ENCODE results near the gene KRT13.

KRT13 gene

GRCh38 chr17:41520821-41521521 is 15.6 kb upstream of the KRT13 start:
- Histone ChIP-seq H3K27me3 (ENCODE audit: insufficient read depth, poor library complexity, severe bottlenecking) (no peaks in the 10 kb centered on the region), H3K4me3 (replicated peaks; ENCODE audit: insufficient read depth, low read length) (no peak overlapping the region), H3K27ac (replicated peaks) (no peak overlapping the region)
- TF ChIP-seq REST (IDR thresholded peaks at IDR 0.05; ENCODE audit: insufficient replicate concordance, low read depth) (no peak), SPI1 (IDR thresholded peaks at IDR 0.05; ENCODE audit: borderline replicate concordance, low read depth) (no peak), CTCF (IDR thresholded peaks at IDR 0.05; ENCODE audit: insufficient read depth, low read length) (no peak), POLR2AphosphoS5 (IDR thresholded peaks at IDR 0.05; ENCODE audit: low read depth) (no peak), GABPA (IDR thresholded peaks at IDR 0.05; ENCODE audit: low read depth) (no peak)
- no peak for DNase-seq (ENCODE audit: low read depth in 1 of 2, low spot score in 1 of 2)

GRCh38 chr17:41519501-41520224 is 14.3 kb upstream of the KRT13 start:
- Histone ChIP-seq H3K27ac (replicated peaks) (no peak overlapping the region), H3K27me3 (ENCODE audit: insufficient read depth, poor library complexity, severe bottlenecking) (no peaks in the 10 kb centered on the region), H3K4me3 (replicated peaks; ENCODE audit: insufficient read depth, low read length) (no peak overlapping the region)
- DNase-seq (ENCODE audit: low read depth in 1 of 2, low spot score in 1 of 2), result no peak
- no peak for TF ChIP-seq GABPA (IDR thresholded peaks at IDR 0.05; ENCODE audit: low read depth)
- no peak for TF ChIP-seq CTCF (IDR thresholded peaks at IDR 0.05; ENCODE audit: insufficient read depth, low read length)
- no peak for TF ChIP-seq POLR2AphosphoS5 (IDR thresholded peaks at IDR 0.05; ENCODE audit: low read depth)

- no peak for TF ChIP-seq POLR2AphosphoS5 (IDR thresholded peaks at IDR 0.05; ENCODE audit: low read depth)
- Histone ChIP-seq H3K4me3 (replicated peaks; ENCODE audit: insufficient read depth, low read length) (no peak within 1 kb of the TSS), H3K27ac (replicated peaks) (no peak within 1 kb of the TSS), H3K27me3 (ENCODE audit: insufficient read depth, poor library complexity, severe bottlenecking) (no peaks in the 10 kb centered on the region)
- no peak for DNase-seq (ENCODE audit: low read depth in 1 of 2, low spot score in 1 of 2)
Measured at GRCh38 chr17:41518789-41519449, 13.5 kb upstream of the KRT13 start, which contains the start of gene KRT15. Gene KRT15, minus strand, starts transcription at chr17:41518890. Its CDS starts 63 bp downstream, at chr17:41518827.

- H3K27ac ChIP-seq (replicated peaks), result no peak overlapping the region
- DNase-seq (ENCODE audit: low read depth in 1 of 2, low spot score in 1 of 2), result no peak
- no peak for TF ChIP-seq SPI1 (IDR thresholded peaks at IDR 0.05; ENCODE audit: borderline replicate concordance, low read depth)
- TF ChIP-seq GABPA (IDR thresholded peaks at IDR 0.05; ENCODE audit: low read depth), result no peak
- TF ChIP-seq POLR2AphosphoS5 (IDR thresholded peaks at IDR 0.05; ENCODE audit: low read depth), result no peak
- TF ChIP-seq CTCF (IDR thresholded peaks at IDR 0.05; ENCODE audit: insufficient read depth, low read length), result no peak
- TF ChIP-seq REST (IDR thresholded peaks at IDR 0.05; ENCODE audit: insufficient replicate concordance, low read depth), result no peak
- H3K27me3 ChIP-seq (ENCODE audit: insufficient read depth, poor library complexity, severe bottlenecking), result no peaks in the 10 kb centered on the region
- no peak overlapping the region for H3K4me3 ChIP-seq (replicated peaks; ENCODE audit: insufficient read depth, low read length)
Measured at GRCh38 chr17:41518031-41518430, 12.6 kb upstream of the KRT13 start.
